22Rv1 (cell line): ENCODE results near the gene OGG1.

Source experiments
- H3K27ac ChIP-seq: fragments of 450-650 bp; 2 replicates; pipeline ENCODE4 v1.5.1; 2017
- CTCF ChIP-seq: fragments of 450-650 bp; IDR thresholded peaks from 2 replicates; pipeline ENCODE4 v1.5.1; 2017; ENCODE audit warnings: mild to moderate bottlenecking
- ZFX ChIP-seq: fragments of 450-650 bp; IDR thresholded peaks from 2 replicates; pipeline ENCODE4 v1.6.1; 2017; ENCODE audit warnings: antibody characterized with exemption, borderline replicate concordance

The OGG1 gene

GRCh38 chr3:9749645-9750555 lies at the start of gene OGG1:
Gene OGG1 (plus strand): TSS chr3:9749952. CDS start chr3:9750287, 335 bp downstream.
- peak within 1 kb of the TSS; percentile 89 for H3K27ac ChIP-seq
- no peak for TF ChIP-seq ZFX
- no peak for TF ChIP-seq CTCF

- H3K27ac ChIP-seq, result no peak overlapping the region
- TF ChIP-seq CTCF (no peak), ZFX (no peak)
These were observed 49.2 kb upstream of the OGG1 start for GRCh38 chr3:9700536-9700935.

GRCh38 chr3:9701006-9701405 lies 48.7 kb upstream of the OGG1 start:
- H3K27ac ChIP-seq, result no peak overlapping the region
- TF ChIP-seq ZFX (no peak), CTCF (no peak)

GRCh38 chr3:9701711-9702110 lies 48.0 kb upstream of the OGG1 start:
- no peak overlapping the region for H3K27ac ChIP-seq
- TF ChIP-seq CTCF, result no peak

- H3K27ac ChIP-seq, result no peak overlapping the region
- TF ChIP-seq CTCF, result no peak
- no peak for TF ChIP-seq ZFX
These were observed 46.5 kb upstream of the OGG1 start for GRCh38 chr3:9703240-9703639.

- no peak for TF ChIP-seq CTCF
- TF ChIP-seq ZFX, result no peak
- H3K27ac ChIP-seq, result no peak within 1 kb of the TSS
These were observed 45.9 kb upstream of the OGG1 start, which contains the start of gene CPNE9 for GRCh38 chr3:9703736-9704346. Gene CPNE9 (plus strand): TSS chr3:9703833. CDS start chr3:9703997, 164 bp downstream.
